ENCODE data around the gene DPYSL4. TPM values are rescaled to one million over a fixed set of nuclear protein-coding genes. Genes with fewer than 3 reads are reported as not detected.

The DPYSL4 gene
- total RNA-seq, 1 experiment from 2014 or later = 0.21 TPM

- DNase-seq (ENCODE audit: unreplicated experiment) = no peak
- POLR2A ChIA-PET = no interaction called here
- CTCF ChIA-PET = interaction anchor here (0.5 to 1.8 kb wide), 2 partner anchors 8 to 1954 kb away, joined by 3 to 8 read pairs; no protein-coding TSS in a partner anchor
- no peaks in the 10 kb centered on the region for H3K9me3 Mint-ChIP-seq (ENCODE audit: unreplicated experiment)
- no peaks in the 10 kb centered on the region for H3K27me3 Mint-ChIP-seq (ENCODE audit: insufficient read depth, unreplicated experiment)
- H3K36me3 Mint-ChIP-seq (ENCODE audit: insufficient read depth, unreplicated experiment) = no peaks in the 10 kb centered on the region
- no peak overlapping the region for H3K27ac Mint-ChIP-seq (ENCODE audit: low read depth, unreplicated experiment)
- H3K4me1 Mint-ChIP-seq (ENCODE audit: insufficient read depth, unreplicated experiment) = no peaks in the 10 kb centered on the region
- no peak overlapping the region for H3K4me3 Mint-ChIP-seq (ENCODE audit: unreplicated experiment)
- BruUV-seq (replicated peaks) = no TSS peak
- intact Hi-C loops (cut with micrococcal nuclease) = no loop called here
- TF ChIP-seq CTCF (IDR thresholded peaks at IDR 0.05; ENCODE audit: unreplicated experiment) = no peak
These were observed 35.3 kb upstream of the DPYSL4 start for GRCh38 chr10:132151286-132151950.

- CTCF ChIA-PET = interaction anchor here (0.5 to 1.8 kb wide), 2 partner anchors 9 to 1954 kb away, joined by 3 to 8 read pairs; no protein-coding TSS in a partner anchor
- no peak for TF ChIP-seq CTCF (IDR thresholded peaks at IDR 0.05; ENCODE audit: unreplicated experiment)
- no peak overlapping the region for H3K27ac Mint-ChIP-seq (ENCODE audit: low read depth, unreplicated experiment)
- intact Hi-C loops (cut with micrococcal nuclease) = no loop called here
- POLR2A ChIA-PET = no interaction called here
- no peaks in the 10 kb centered on the region for H3K27me3 Mint-ChIP-seq (ENCODE audit: insufficient read depth, unreplicated experiment)
- H3K36me3 Mint-ChIP-seq (ENCODE audit: insufficient read depth, unreplicated experiment) = no peaks in the 10 kb centered on the region
- no peak overlapping the region for H3K4me3 Mint-ChIP-seq (ENCODE audit: unreplicated experiment)
- BruUV-seq (replicated peaks) = no TSS peak
- H3K4me1 Mint-ChIP-seq (ENCODE audit: insufficient read depth, unreplicated experiment) = no peaks in the 10 kb centered on the region
- H3K9me3 Mint-ChIP-seq (ENCODE audit: unreplicated experiment) = no peaks in the 10 kb centered on the region
- no peak for DNase-seq (ENCODE audit: unreplicated experiment)
These were observed 34.7 kb upstream of the DPYSL4 start for GRCh38 chr10:132151951-132152505.

- Mint-ChIP-seq H3K27ac (ENCODE audit: low read depth, unreplicated experiment) (no peak overlapping the region), H3K4me1 (ENCODE audit: insufficient read depth, unreplicated experiment) (no peaks in the 10 kb centered on the region), H3K36me3 (ENCODE audit: insufficient read depth, unreplicated experiment) (no peaks in the 10 kb centered on the region), H3K4me3 (ENCODE audit: unreplicated experiment) (no peak overlapping the region), H3K27me3 (ENCODE audit: insufficient read depth, unreplicated experiment) (no peaks in the 10 kb centered on the region), H3K9me3 (ENCODE audit: unreplicated experiment) (no peaks in the 10 kb centered on the region)
- ChIA-PET POLR2A (no interaction called here), CTCF (interaction anchor here (1.7 kb wide), 1 partner anchor 11 kb away, joined by 7 read pairs; no protein-coding TSS in a partner anchor)
- intact Hi-C loops (cut with micrococcal nuclease) = no loop called here
- BruUV-seq (replicated peaks) = no TSS peak
- TF ChIP-seq CTCF (IDR thresholded peaks at IDR 0.05; ENCODE audit: unreplicated experiment) = no peak
- DNase-seq (ENCODE audit: unreplicated experiment) = no peak
These were observed 33.7 kb upstream of the DPYSL4 start for GRCh38 chr10:132152896-132153580.

- Mint-ChIP-seq H3K4me3 (ENCODE audit: unreplicated experiment) (no peak overlapping the region), H3K9me3 (ENCODE audit: unreplicated experiment) (no peaks in the 10 kb centered on the region), H3K4me1 (ENCODE audit: insufficient read depth, unreplicated experiment) (no peaks in the 10 kb centered on the region), H3K27me3 (ENCODE audit: insufficient read depth, unreplicated experiment) (no peaks in the 10 kb centered on the region), H3K27ac (ENCODE audit: low read depth, unreplicated experiment) (no peak overlapping the region), H3K36me3 (ENCODE audit: insufficient read depth, unreplicated experiment) (no peaks in the 10 kb centered on the region)
- intact Hi-C loops (cut with micrococcal nuclease) = no loop called here
- ChIA-PET POLR2A (no interaction called here), CTCF (interaction anchor here (0.7 to 1.7 kb wide), 2 partner anchors 11 to 48 kb away, joined by 3 to 7 read pairs; no protein-coding TSS in a partner anchor)
- no peak for DNase-seq (ENCODE audit: unreplicated experiment)
- no peak for TF ChIP-seq CTCF (IDR thresholded peaks at IDR 0.05; ENCODE audit: unreplicated experiment)
- BruUV-seq (replicated peaks) = no TSS peak
These were observed 33.0 kb upstream of the DPYSL4 start for GRCh38 chr10:132153616-132154217.

Measured in MCF 10A (cell line).